NCI-H524 treated with DMSO at 0.1 percent for 48 hours (cell line): ENCODE data around the gene SSX2IP.
A peak's percentile ranks its signal among the peaks of the same experiment; 100 is the strongest.
"Not testable (repeated sequence)": the region's sequence is repeated elsewhere in the genome, so short reads cannot be mapped to it uniquely, and the experiment has no call there.

Experiments
- DNase-seq: peaks from one replicate; lab custom pipeline; 2025; lab: John Stamatoyannopoulos, UW

Gene SSX2IP, protein sequence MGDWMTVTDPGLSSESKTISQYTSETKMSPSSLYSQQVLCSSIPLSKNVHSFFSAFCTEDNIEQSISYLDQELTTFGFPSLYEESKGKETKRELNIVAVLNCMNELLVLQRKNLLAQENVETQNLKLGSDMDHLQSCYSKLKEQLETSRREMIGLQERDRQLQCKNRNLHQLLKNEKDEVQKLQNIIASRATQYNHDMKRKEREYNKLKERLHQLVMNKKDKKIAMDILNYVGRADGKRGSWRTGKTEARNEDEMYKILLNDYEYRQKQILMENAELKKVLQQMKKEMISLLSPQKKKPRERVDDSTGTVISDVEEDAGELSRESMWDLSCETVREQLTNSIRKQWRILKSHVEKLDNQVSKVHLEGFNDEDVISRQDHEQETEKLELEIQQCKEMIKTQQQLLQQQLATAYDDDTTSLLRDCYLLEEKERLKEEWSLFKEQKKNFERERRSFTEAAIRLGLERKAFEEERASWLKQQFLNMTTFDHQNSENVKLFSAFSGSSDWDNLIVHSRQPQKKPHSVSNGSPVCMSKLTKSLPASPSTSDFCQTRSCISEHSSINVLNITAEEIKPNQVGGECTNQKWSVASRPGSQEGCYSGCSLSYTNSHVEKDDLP

DNA sequence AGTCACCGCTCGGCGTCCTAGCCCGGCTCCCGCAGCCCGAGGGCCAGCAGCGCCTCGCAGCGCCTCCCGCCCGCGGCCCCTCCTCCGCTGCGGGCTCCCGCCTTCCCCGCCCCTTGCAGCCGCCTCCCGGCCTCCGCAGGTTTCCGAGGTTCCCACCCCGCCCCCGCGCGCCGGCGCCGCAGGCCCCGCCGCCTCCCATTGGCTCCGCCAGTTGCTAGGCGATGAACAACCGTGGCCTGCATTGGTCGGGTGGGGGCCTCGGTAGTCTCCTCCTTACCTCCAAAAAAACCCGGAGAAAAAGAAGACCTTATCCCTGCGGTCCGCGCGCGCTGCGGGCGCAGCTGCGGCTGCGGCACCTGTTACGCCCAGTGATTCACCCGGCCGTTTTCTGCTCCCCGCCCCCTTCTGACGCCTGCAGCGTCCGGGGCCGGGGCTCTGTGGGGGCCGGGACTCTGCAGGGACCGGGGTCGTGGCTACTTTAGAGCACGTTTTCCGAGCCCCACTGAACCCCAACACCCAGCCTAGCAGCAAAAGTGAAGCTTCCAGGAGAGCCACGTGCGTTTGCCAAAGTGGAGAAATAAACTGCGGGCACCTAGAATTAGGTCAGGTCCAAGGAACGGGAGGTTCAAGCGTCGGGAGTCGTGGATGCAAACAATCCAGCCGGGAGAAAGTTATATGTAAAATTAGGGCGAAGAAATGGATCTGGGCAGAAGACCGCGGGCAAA is at the start of gene SSX2IP:
SSX2IP (minus strand) TSS at position 65 of the 725 bp plus-strand sequence. CDS start 19,242 bp downstream, outside the sequence.
- DNase-seq = peak; percentile 72

DNA sequence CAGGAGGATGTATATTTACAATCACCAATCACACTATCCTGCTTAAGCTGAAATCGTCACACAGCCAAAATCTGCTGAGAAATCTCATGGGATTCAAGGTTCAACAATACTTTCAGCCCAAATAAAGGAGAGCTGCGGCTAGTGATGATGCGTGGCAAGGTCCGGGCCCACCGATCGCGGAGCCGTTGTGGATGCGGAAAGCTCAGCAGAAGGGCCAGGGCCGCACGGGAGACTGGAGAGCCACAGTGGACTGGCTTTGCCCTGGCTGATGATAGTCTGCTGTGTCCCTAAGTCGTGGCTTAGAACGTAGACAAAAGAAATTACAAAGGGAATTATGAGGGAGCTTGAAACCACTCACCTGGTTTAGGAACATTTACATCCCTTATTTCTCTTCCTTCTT is 48.0 kb upstream of the SSX2IP start:
- DNase-seq = no peak

DNA sequence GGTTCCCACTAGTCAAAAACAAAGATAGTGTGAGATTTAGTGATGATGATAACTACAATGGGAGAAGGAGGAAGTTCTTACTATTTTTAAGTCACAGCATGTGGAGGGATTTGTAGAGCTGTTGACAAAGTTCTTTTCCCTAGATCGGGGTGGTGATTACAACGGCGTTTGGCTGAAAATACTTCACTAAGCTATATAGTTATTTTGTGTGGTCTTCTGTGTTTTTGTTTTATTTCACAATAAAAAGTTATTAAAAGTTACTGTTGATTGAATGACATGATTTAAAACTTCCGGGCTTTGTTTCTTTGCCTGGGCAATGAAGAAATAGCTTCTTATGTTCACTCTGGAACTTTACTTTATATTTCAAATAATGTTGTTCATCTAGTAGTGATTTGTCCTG is 47.3 kb upstream of the SSX2IP start:
- no peak for DNase-seq

DNA sequence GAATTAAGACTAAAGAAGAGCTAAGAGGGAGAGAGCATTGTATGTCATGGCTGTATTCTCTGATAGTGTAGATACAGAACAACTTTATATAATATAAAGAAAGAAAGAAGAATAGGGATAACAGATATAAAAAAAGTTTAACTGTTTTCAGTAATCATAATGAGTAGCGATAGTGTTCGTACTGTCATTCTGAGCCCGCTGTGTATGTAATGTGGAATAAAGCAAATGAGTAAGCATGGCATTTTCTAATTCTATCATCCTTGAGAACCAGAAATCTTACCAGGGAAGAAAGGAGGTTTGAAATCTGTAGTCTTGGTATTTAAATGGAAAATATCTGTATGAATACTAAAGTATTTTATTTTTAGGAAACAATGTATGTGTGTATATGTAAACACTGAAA is 46.7 kb upstream of the SSX2IP start:
- no peak for DNase-seq

DNA sequence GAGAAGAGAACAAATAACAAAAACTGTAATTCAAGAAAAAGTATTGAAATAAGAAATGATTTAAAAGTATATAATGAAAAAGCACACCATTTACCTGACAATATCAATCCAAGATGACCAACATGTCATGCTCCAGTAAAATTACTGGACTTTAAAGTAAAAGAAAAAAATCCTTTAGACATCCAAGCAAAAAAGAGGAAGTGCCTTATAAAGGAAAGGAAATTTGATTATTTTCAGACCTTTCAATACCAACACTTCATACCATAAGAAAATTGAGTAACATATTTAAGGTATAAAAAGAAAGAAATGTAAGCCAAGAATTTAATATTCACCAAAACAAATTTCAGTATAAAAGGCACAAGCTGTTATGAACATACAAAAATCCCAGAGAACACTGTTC is 46.2 kb upstream of the SSX2IP start:
- DNase-seq = no peak

DNA sequence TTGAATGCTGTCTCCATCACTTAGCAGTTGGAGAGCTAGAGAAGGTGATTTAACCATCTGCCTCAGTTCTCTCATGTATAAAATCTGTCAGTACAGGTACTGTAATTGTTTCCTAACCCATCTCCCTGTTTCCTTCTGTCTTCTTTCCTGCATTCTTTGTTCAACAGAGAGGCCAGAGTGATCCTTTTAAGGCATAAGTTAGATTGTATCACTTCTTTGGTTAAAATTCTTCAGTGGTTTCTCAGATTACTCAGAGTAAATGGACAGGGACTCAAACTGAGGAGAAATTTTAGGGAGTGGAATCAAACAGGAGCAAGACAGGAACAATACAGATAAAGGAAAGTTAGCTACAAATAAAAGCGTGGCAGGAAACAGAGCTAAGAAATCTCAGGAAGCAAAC is 45.2 kb upstream of the SSX2IP start:
- no peak for DNase-seq

DNA sequence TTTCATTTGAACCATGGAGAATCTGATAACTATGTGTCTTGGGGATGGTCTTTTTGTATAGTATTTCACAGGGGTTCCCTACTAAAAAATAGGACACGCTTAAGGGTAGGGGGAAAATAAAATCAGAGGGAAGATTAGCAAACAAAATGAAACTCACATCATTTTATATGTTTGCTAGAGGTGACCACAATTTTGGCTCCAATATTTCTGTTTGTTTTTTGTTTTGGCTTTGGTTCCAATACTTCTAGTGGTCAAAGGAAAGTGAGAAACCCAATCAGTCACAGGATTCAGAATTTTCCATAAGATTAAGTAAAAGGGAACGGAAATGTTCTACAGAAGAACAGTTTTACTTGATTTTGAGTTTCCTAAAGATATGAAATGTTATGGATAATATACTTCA is 42.3 kb upstream of the SSX2IP start:
- DNase-seq = no peak

DNA sequence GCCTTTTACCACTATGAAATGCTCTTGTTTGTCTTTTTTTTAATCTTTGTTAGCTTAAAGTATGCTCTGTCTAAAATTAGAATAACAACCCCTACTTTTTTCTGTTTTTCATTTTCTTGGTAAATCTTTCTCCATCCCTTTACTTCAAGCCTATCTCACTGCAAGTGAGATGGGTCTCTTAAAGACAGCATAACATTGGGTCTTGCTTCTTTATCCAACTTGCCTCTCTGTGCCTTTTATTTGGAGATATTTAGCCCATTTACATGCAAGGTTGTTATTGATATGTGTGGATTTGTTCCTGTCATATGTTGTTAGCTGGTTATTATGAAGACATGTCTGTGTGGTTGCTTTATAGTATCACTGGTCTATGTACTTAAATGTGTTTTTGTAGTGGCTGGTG is 41.3 kb upstream of the SSX2IP start:
- no peak for DNase-seq

DNA sequence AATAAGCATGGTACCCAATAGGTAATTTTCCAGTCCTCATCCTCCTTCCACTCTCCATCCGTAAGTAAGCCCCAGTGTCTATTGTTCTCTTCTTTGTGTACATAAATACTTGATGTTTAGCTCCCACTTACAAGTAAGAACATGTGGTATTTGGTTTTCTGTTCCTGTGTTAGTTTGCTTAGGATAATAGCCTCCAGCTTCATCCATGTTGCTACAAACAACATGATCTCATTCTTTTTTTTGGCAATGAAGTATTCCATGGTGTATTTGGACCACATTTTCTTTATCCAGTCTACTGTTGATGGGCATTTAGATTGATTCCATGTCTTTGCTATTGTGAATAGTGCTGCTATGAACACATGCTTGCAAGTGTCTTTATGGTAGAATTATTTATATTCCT is 37.5 kb upstream of the SSX2IP start:
- DNase-seq = not testable (repeated sequence)

DNA sequence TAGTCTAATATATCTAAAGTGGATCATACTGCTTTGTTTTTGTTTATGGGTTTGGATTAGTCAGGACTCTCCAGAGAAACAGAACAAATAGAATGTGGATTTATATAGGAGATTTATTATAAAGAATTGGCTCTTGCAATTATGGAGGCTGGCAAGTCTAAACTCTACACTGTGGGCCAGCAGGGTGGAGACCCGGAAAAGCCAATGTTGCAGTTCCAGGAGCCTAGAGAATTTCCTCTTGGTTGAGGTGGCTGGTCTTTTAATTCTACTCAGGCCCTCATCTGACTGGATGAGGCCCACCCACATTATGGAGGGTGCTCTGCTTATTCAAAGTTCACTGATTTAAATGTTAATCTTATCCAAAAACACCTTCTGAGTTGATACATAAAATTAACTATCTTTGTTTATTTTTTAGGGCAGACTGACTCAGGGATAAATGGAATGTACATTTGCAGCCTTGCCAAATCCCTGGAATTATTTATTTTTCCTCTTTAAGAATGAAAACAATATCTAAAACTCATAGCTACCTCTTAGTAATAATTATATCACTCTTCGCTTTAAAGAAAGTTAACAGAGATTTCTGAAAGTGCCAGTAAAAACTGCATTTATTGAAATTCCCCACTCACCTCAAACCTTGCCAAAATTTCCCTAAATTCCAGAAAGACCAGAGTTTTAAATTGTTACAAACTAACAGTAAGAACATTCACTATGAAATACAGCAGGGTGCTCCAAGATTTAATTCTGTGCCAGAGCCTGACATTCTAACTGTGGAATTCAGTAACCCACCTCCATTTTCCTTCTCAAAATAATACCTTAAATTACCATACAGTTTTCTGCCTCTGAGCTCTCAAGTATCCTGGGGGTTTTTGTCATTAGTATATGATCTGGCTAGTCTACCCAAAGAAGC is 36.6 kb upstream of the SSX2IP start:
- DNase-seq = no peak

DNA sequence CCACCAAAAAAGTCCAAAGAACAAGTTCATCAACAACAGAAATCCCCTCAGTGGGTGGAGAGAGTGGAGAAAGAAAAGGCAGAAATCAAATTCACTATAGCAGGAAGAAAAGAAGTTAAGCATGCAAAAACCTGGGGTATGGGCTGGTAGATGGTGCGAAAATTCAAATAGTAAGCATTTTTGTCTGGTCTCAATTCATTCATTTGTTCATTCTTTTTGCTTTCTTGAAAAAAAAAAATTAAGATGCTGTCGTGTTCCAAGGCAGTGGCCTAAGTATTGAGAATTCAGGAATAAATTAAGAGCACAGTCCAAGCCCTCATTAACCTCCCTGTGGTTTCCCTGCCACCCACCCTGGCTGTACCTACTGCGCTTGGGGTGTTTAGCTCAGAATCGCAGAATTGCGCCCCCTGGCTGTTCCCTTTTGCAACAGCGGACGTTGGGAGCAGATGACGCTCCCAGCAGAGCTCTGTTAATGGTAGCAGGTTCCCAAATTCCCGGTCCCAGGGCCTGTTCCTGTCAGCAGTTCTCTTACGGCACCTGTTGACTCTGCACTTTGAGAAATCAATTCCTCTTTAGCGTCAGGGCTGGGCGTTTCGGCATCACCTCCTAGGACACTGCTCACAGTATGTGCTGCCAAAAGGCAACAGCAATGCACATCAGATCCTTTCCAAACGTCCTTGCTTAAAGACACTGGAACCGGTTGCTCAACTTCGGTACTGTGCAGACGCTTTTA is 34.0 kb upstream of the SSX2IP start:
- no peak for DNase-seq

DNA sequence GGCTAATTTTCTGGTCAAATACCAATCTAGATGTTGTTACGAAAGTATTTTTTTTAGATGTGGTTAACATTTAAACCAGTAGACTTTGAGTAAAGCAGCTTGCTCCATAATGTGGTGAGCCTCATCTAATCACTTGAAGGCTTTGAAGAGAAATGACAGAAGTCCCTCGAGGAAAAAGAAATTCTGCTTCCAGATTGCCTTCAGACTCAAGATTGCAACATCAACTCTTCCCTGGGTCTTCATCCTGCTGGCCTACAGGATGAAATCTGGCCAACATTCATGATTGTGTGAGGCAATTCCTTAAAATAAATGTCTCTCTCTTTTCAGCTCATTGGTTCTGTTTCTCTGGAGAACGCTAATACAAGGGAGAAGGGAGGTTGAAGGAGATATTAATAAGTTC is 32.5 kb upstream of the SSX2IP start:
- DNase-seq = no peak

DNA sequence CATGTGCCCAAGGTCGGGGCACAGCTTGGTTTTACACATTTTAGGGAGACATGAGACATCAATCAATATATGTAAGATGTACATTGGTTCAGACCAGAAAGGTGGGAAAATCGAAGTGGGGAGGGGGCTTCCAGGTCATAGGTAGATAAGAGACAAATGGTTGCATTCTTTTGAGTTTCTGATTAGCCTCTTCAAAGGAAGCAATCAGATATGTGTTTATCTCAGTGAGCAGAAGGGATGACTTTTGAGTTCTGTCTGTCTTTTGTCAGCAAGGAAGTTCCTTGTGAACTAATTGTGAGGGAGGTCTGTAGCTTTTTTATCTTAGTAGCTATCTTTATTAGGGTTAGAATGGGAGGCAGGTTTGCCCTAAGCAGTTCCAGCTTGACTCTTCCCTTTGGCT is 31.6 kb upstream of the SSX2IP start:
- DNase-seq = not testable (repeated sequence)

DNA sequence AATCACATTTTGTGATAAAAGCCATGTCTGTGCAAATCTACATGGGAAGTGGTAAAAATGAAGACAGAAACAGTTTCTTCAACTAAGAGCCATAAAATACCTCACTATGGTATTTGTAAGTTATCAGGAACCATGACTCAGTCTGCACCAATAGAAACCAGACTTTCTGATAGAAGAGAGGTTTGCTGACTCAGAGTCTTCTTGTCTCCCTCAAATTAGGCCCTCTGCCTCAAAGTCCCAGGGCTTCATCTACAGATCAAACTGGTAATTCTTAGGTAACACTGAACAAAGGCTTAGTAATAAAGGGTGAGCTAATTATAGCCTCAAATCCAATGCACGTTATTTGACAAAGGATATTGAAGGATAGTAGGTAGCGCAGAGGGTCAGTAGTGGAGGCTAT is 30.9 kb upstream of the SSX2IP start:
- no peak for DNase-seq

DNA sequence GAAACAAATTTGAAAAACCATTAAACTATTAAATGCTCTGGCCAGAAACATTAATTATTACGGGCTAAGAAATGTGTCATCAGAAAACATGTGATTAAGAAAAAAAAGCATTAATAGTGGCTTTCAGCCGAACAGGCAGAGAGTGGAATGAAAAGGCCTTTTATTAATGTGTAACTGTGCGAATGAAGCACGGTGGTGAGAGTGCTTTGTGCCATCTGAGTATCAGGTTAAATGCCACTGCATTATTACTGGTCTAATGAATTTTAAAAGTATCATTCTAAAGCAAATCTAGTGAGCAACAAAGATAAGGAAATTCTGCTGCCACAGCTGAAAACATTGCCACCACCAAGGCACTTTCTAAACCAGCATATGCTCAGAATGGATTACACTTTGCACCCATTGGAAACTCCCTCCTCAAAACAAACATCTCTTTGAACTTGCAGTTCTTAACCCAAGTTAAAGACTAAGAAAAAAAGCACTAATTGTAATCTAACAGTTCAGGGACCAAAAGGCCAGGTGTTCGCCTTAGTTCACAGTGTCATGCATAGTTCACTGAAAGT is 30.0 kb upstream of the SSX2IP start:
- no peak for DNase-seq

DNA sequence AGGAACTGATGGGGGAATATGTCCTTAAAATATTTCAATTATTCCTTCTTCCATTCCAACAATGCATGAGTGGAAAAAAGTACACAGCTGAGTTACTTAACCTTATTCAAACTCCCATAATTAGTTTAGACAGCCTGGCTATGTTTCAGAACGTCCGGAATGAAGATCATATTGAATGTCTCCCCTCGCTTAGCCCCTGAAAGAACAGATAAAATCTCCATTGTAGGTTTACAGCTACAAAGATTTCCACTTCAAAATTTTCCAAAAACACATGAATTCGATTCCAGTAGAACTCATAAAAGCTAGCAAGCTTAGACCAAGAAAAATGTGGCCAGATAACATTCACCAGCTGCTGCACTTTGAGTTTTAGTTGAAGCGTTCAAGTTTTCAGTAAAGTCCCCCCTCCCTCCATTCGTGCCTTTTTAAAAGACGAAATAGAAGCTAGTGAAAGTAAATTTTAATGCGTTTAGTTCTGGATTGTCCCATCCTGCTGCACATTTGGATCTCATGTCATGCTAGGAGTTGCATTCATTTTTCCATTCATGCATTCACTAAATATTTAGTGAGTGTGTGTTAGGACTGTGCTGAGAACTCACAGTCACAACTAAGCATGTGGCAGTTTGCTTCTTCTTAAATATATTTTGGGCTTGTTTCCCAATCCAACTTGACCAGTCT is 29.4 kb upstream of the SSX2IP start:
- no peak for DNase-seq

DNA sequence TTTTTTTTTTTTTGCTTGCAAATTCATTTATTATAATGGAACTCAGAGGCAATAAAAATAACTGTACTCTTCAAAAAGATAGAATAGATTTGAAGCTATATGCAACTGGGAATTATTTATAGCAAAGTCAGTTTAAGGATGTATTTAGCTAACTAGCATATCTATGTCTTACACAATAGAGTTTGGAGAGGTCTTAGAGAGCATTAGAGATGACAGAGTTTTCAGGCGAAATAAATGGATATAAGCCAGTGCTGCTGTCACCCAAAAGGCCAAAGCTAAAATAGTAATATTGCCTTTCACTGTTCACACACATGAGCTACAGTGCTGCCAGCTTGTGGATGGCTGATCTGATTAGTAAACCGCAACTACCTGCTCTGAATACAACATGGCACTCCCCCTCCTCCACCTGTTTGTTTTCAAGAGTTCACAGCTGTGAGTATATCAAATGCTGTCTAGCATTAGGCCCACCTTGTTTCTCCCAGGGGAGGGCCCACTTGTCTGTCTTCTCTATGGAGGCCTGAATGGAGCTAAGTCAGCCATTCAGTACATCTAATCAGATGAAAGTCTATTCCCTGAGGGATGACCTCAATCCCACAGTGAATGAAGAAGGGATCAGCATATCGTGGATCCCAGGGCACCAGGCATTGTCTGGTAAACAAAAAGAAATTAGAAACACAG is 25.2 kb upstream of the SSX2IP start:
- DNase-seq = peak; percentile 97

DNA sequence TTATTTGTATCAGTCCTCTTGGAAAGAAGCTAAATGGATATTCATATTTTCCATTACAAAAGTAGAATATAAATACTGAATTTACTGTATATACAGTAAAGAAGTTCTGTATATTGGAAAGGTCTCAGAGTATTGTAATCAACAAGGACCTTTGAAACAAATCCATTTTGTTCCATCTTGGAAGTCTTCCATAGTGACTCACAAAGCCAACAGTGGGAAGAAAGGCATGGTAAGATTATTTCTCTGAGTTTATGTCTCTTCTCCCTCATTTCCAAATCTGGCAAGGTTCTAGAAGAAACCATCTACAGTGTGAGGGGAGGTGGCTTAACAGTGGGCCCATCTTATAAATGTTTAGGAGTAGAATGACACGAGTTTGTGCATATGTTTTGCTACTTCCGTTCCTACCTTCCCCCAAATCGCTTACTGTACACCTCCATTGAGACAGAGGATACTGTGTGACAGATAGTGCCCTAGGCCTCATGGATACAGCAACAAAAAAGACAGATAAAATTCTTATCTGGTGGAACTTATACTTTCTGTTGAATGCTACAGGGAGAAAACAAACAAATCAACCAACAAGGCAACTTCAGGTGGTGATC is 22.1 kb upstream of the SSX2IP start:
- DNase-seq = no peak

DNA sequence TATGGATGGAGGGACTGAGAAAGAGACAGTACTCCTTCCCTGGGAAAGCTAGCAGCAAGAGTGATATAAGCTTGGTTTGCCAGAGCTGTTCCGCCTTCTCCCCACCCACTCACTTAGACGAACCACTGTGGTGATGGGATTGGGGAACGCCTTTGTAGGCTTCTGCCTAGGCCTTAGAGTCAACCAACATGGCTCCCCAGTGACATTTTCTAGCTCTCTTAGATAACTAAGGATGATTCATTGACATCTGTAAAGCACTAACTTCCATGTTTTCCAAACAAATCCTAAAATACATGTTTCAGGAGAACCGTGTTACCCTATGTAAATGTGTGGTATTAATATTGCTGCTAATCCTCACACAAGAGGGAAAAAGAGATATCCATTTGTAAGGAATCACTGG is 21.6 kb upstream of the SSX2IP start:
- DNase-seq = no peak
